ENCODE results near the gene MCM3AP. TPM values are rescaled to one million over a fixed set of nuclear protein-coding genes. Genes with fewer than 3 reads are reported as not detected.

Gene MCM3AP
- total RNA-seq, 1 donor from 2014 or later, result 137 TPM

- H3K9me3 Mint-ChIP-seq, result no peaks in the 10 kb centered on the region
- no peak overlapping the region for H3K4me3 Mint-ChIP-seq
- no peak for DNase-seq (ENCODE audit: low spot score)
- no peak overlapping the region for H3K27ac Mint-ChIP-seq
- H3K36me3 Mint-ChIP-seq (ENCODE audit: low read depth), result peaks cover 2% of the 10 kb centered on the region
- no peaks in the 10 kb centered on the region for H3K4me1 Mint-ChIP-seq (ENCODE audit: low read depth)
- no peaks in the 10 kb centered on the region for H3K27me3 Mint-ChIP-seq (ENCODE audit: insufficient read depth)
- intact Hi-C loops (cut with micrococcal nuclease), result no loop called here
Measured at GRCh38 chr21:46214478-46215340, 70.7 kb downstream of the MCM3AP start.

- Mint-ChIP-seq H3K36me3 (ENCODE audit: low read depth) (peaks cover 2% of the 10 kb centered on the region), H3K27ac (no peak overlapping the region), H3K27me3 (ENCODE audit: insufficient read depth) (no peaks in the 10 kb centered on the region), H3K4me1 (ENCODE audit: low read depth) (no peaks in the 10 kb centered on the region), H3K9me3 (no peaks in the 10 kb centered on the region), H3K4me3 (no peak overlapping the region)
- intact Hi-C loops (cut with micrococcal nuclease), result no loop called here
- no peak for DNase-seq (ENCODE audit: low spot score)
Measured at GRCh38 chr21:46213620-46214286, 71.7 kb downstream of the MCM3AP start.

GRCh38 chr21:46212721-46213484 lies 72.5 kb downstream of the MCM3AP start:
- Mint-ChIP-seq H3K4me3 (no peak overlapping the region), H3K4me1 (ENCODE audit: low read depth) (no peaks in the 10 kb centered on the region), H3K9me3 (no peaks in the 10 kb centered on the region), H3K27ac (peak overlapping the region; percentile 36), H3K36me3 (ENCODE audit: low read depth) (peaks cover 2% of the 10 kb centered on the region), H3K27me3 (ENCODE audit: insufficient read depth) (no peaks in the 10 kb centered on the region)
- DNase-seq (ENCODE audit: low spot score), result no peak
- intact Hi-C loops (cut with micrococcal nuclease), result no loop called here

GRCh38 chr21:46211786-46212720 lies 73.4 kb downstream of the MCM3AP start:
- H3K27me3 Mint-ChIP-seq (ENCODE audit: insufficient read depth), result no peaks in the 10 kb centered on the region
- intact Hi-C loops (cut with micrococcal nuclease), result no loop called here
- no peak overlapping the region for H3K27ac Mint-ChIP-seq
- no peak for DNase-seq (ENCODE audit: low spot score)
- H3K4me3 Mint-ChIP-seq, result no peak overlapping the region
- peaks cover 4% of the 10 kb centered on the region for H3K36me3 Mint-ChIP-seq (ENCODE audit: low read depth)
- no peaks in the 10 kb centered on the region for H3K4me1 Mint-ChIP-seq (ENCODE audit: low read depth)
- H3K9me3 Mint-ChIP-seq, result no peaks in the 10 kb centered on the region

GRCh38 chr21:46211376-46211775 lies 74.0 kb downstream of the MCM3AP start:
- intact Hi-C loops (cut with micrococcal nuclease), result no loop called here
- Mint-ChIP-seq H3K27ac (no peak overlapping the region), H3K4me1 (ENCODE audit: low read depth) (no peaks in the 10 kb centered on the region), H3K27me3 (ENCODE audit: insufficient read depth) (no peaks in the 10 kb centered on the region), H3K36me3 (ENCODE audit: low read depth) (peaks cover 4% of the 10 kb centered on the region), H3K4me3 (no peak overlapping the region), H3K9me3 (no peaks in the 10 kb centered on the region)
- DNase-seq (ENCODE audit: low spot score), result no peak

GRCh38 chr21:46210378-46211136 lies 74.9 kb downstream of the MCM3AP start:
- no peak for DNase-seq (ENCODE audit: low spot score)
- no peak overlapping the region for H3K4me3 Mint-ChIP-seq
- no peaks in the 10 kb centered on the region for H3K27me3 Mint-ChIP-seq (ENCODE audit: insufficient read depth)
- no peak overlapping the region for H3K27ac Mint-ChIP-seq
- H3K4me1 Mint-ChIP-seq (ENCODE audit: low read depth), result no peaks in the 10 kb centered on the region
- H3K9me3 Mint-ChIP-seq, result no peaks in the 10 kb centered on the region
- intact Hi-C loops (cut with micrococcal nuclease), result no loop called here
- peaks cover 2% of the 10 kb centered on the region for H3K36me3 Mint-ChIP-seq (ENCODE audit: low read depth)

- H3K27me3 Mint-ChIP-seq (ENCODE audit: insufficient read depth), result no peaks in the 10 kb centered on the region
- no peak overlapping the region for H3K27ac Mint-ChIP-seq
- no peaks in the 10 kb centered on the region for H3K9me3 Mint-ChIP-seq
- peaks cover 5% of the 10 kb centered on the region for H3K36me3 Mint-ChIP-seq (ENCODE audit: low read depth)
- no peak overlapping the region for H3K4me3 Mint-ChIP-seq
- DNase-seq (ENCODE audit: low spot score), result no peak
- H3K4me1 Mint-ChIP-seq (ENCODE audit: low read depth), result no peaks in the 10 kb centered on the region
- intact Hi-C loops (cut with micrococcal nuclease), result no loop called here
Measured at GRCh38 chr21:46208761-46209721, 76.4 kb downstream of the MCM3AP start.

- no peaks in the 10 kb centered on the region for H3K27me3 Mint-ChIP-seq (ENCODE audit: insufficient read depth)
- no peak overlapping the region for H3K27ac Mint-ChIP-seq
- no peak overlapping the region for H3K4me3 Mint-ChIP-seq
- intact Hi-C loops (cut with micrococcal nuclease), result no loop called here
- H3K4me1 Mint-ChIP-seq (ENCODE audit: low read depth), result no peaks in the 10 kb centered on the region
- no peak for DNase-seq (ENCODE audit: low spot score)
- no peaks in the 10 kb centered on the region for H3K9me3 Mint-ChIP-seq
- peaks cover 7% of the 10 kb centered on the region for H3K36me3 Mint-ChIP-seq (ENCODE audit: low read depth)
Measured at GRCh38 chr21:46207920-46208591, 77.4 kb downstream of the MCM3AP start.

- intact Hi-C loops (cut with micrococcal nuclease), result no loop called here
- DNase-seq (ENCODE audit: low spot score), result no peak
- peaks cover 10% of the 10 kb centered on the region for H3K36me3 Mint-ChIP-seq (ENCODE audit: low read depth)
- no peaks in the 10 kb centered on the region for H3K27me3 Mint-ChIP-seq (ENCODE audit: insufficient read depth)
- no peak overlapping the region for H3K27ac Mint-ChIP-seq
- no peaks in the 10 kb centered on the region for H3K4me1 Mint-ChIP-seq (ENCODE audit: low read depth)
- no peaks in the 10 kb centered on the region for H3K9me3 Mint-ChIP-seq
- no peak overlapping the region for H3K4me3 Mint-ChIP-seq
Measured at GRCh38 chr21:46207006-46207919, 78.1 kb downstream of the MCM3AP start.
